OCI-LY7 (cell line): ENCODE data around the gene EMC6. TPM values are rescaled to one million over a fixed set of nuclear protein-coding genes. Genes with fewer than 3 reads are reported as not detected.

Experiments
- BruUV-seq: library from RNA; stranded (reverse); fragments of 400-500 nt; replicated peaks from 2 replicates; lab custom pipeline; 2021; lab: Mats Ljungman, UMichigan
- CTCF ChIA-PET: fragments of 300-600 bp; sonication (Branson Sonifier 250); formaldehyde crosslinking; loops from one replicate; lab custom pipeline; 2022; ENCODE audit warnings: antibody characterized with exemption; ENCODE audit not compliant: unreplicated experiment; lab: Charles Lee
- POLR2A ChIA-PET: fragments of 300-600 bp; sonication (Branson Sonifier 250); formaldehyde crosslinking; loops from one replicate; lab custom pipeline; 2022; ENCODE audit warnings: antibody characterized with exemption; lab: Charles Lee
- DNase-seq: peaks from one replicate; pipeline ENCODE4 v3.0.0-alpha.2; 2015; ENCODE audit warnings: low spot score
- H2AFZ ChIP-seq: fragments of 200-600 bp; sonication (generic), shearing (Covaris generic); 2 replicates; pipeline ENCODE4 v1.6.1; 2014; ENCODE audit warnings: mild to moderate bottlenecking, antibody characterized with exemption, low read length, moderate library complexity
- H3K27ac ChIP-seq: fragments of 200-600 bp; sonication (generic); 2 replicates; pipeline ENCODE4 v1.5.1; 2014; ENCODE audit warnings: mixed run types, low read depth, mild to moderate bottlenecking, moderate library complexity, low read length, inconsistent platforms; ENCODE audit not compliant: poor library complexity, severe bottlenecking
- H3K36me3 ChIP-seq: fragments of 200-600 bp; sonication (generic); 2 replicates; pipeline ENCODE4 v1.6.1; 2014; ENCODE audit warnings: mild to moderate bottlenecking, antibody characterized with exemption, low read length, moderate library complexity, mixed read lengths; ENCODE audit not compliant: insufficient read depth
- H3K4me1 ChIP-seq: fragments of 200-600 bp; sonication (generic); 2 replicates; pipeline ENCODE4 v1.5.1; 2014; ENCODE audit warnings: mild to moderate bottlenecking, low read length; ENCODE audit not compliant: insufficient read depth, poor library complexity, severe bottlenecking
- H3K4me2 ChIP-seq: fragments of 200-600 bp; sonication (generic); 2 replicates; pipeline ENCODE4 v1.6.1; 2014; ENCODE audit warnings: mild to moderate bottlenecking, low read length
- H3K4me3 ChIP-seq: fragments of 200-600 bp; sonication (generic); 2 replicates; pipeline ENCODE4 v1.5.1; 2014; ENCODE audit warnings: mild to moderate bottlenecking, low read depth, low read length; ENCODE audit not compliant: poor library complexity, severe bottlenecking
- H3K79me2 ChIP-seq: fragments of 200-600 bp; sonication (generic); 2 replicates; pipeline ENCODE4 v1.6.1; 2016; ENCODE audit warnings: low read depth, mild to moderate bottlenecking, low read length, moderate library complexity, mixed read lengths; ENCODE audit not compliant: insufficient read depth
- H3K9me2 ChIP-seq: fragments of 200-600 bp; sonication (generic); 2 replicates; pipeline ENCODE4 v1.6.1; 2016; ENCODE audit warnings: mild to moderate bottlenecking, low read length, mixed read lengths; ENCODE audit not compliant: insufficient read depth
- H3K9me3 ChIP-seq: fragments of 200-600 bp; sonication (generic); 2 replicates; pipeline ENCODE4 v1.6.1; 2014; ENCODE audit warnings: mild to moderate bottlenecking, mixed run types, low read length, mixed read lengths
- H4K20me1 ChIP-seq: fragments of 200-600 bp; sonication (generic); 2 replicates; pipeline ENCODE4 v1.6.1; 2014; ENCODE audit warnings: mild to moderate bottlenecking, antibody characterized with exemption, low read length, moderate library complexity, mixed read lengths; ENCODE audit not compliant: insufficient read depth
- EZH2phosphoT487 ChIP-seq: fragments of 200-600 bp; sonication (generic); IDR thresholded peaks from 2 replicates; pipeline ENCODE4 v1.6.1; 2018; ENCODE audit warnings: low read depth, borderline replicate concordance, mild to moderate bottlenecking, mixed run types, antibody characterized with exemption, low read length, moderate library complexity, mixed read lengths
- intact Hi-C: fragments of 100-400 bp; cut with micrococcal nuclease; formaldehyde crosslinking; loops from one replicate; pipeline ENCODE4 v1.10.0; 2022; ENCODE audit not compliant: unreplicated experiment
- total RNA-seq, 2 experiments: library from RNA; depleted of rRNA in 1 of 2; stranded (reverse); fragments of >200 nt in 1 of 2; shearing (Covaris generic) in 1 of 2; gene quantifications; 2 replicates each; pipeline ENCODE4 v1.2.3, GENCODE V29; 2014 to 2022
- TF ChIP-seq, protein P1 (sequence below): fragments of 200-600 bp; sonication (generic); conservative IDR thresholded peaks from 2 replicates; pipeline ENCODE4 v1.5.1; 2014; ENCODE audit warnings: mild to moderate bottlenecking, antibody characterized with exemption, low read length, moderate library complexity, mixed read lengths

Gene EMC6
- total RNA-seq, 2 experiments from 2014 or later, result 36.0 to 54.6 TPM

DNA sequence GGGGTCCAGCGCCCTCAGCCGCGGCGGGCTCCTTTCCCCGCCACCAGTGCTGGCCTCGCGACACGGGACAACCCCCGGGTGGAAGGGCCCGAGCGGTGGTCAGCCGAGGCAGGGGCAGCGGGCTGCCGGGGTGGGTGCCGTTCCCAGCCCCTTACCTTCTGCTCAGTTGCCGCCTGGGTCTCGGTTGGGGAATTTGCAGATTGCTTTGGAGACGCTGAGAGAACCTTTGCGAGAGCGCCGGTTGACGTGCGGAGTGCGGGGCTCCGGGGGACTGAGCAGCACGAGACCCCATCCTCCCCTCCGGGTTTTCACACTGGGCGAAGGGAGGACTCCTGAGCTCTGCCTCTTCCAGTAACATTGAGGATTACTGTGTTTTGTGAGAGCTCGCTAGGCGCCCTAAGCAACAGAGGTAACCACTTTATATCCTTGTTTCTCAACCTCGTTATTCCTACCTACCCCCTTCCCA is 31.7 kb upstream of the EMC6 start:
- no peaks in the 10 kb centered on the region; the same call in 1 of the 2 replicates for H3K79me2 ChIP-seq
- H3K4me3 ChIP-seq, result peak overlapping the region; percentile 90
- H2AFZ ChIP-seq, result peak overlapping the region; percentile 40; the same call in 1 of the 2 replicates
- BruUV-seq, result no TSS peak
- ChIA-PET POLR2A (interaction anchor here (0.6 to 1.3 kb wide), 5 partner anchors 9 to 616 kb away, joined by 3 to 5 read pairs (median 4); no protein-coding TSS in a partner anchor), CTCF (interaction anchor here (0.6 to 0.8 kb wide), 2 partner anchors 34 to 72 kb away, joined by 4 read pairs; no protein-coding TSS in a partner anchor)
- peaks cover 13% of the 10 kb centered on the region for H3K4me1 ChIP-seq
- H4K20me1 ChIP-seq, result no peaks in the 10 kb centered on the region
- no peaks in the 10 kb centered on the region for H3K9me2 ChIP-seq
- H3K27ac ChIP-seq, result no peak overlapping the region
- H3K36me3 ChIP-seq, result peaks cover 4% of the 10 kb centered on the region; the same call in 1 of the 2 replicates
- intact Hi-C loops, result loop anchor here (1.0 kb wide), 1 partner anchor 79 kb away; no protein-coding TSS in a partner anchor
- peak overlapping the region; percentile 99 for H3K4me2 ChIP-seq
- TF ChIP-seq EZH2phosphoT487, result no peak
- TF ChIP-seq, protein P1, sequence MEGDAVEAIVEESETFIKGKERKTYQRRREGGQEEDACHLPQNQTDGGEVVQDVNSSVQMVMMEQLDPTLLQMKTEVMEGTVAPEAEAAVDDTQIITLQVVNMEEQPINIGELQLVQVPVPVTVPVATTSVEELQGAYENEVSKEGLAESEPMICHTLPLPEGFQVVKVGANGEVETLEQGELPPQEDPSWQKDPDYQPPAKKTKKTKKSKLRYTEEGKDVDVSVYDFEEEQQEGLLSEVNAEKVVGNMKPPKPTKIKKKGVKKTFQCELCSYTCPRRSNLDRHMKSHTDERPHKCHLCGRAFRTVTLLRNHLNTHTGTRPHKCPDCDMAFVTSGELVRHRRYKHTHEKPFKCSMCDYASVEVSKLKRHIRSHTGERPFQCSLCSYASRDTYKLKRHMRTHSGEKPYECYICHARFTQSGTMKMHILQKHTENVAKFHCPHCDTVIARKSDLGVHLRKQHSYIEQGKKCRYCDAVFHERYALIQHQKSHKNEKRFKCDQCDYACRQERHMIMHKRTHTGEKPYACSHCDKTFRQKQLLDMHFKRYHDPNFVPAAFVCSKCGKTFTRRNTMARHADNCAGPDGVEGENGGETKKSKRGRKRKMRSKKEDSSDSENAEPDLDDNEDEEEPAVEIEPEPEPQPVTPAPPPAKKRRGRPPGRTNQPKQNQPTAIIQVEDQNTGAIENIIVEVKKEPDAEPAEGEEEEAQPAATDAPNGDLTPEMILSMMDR, result no peak
- no peak for DNase-seq
- H3K9me3 ChIP-seq, result no peaks in the 10 kb centered on the region

DNA sequence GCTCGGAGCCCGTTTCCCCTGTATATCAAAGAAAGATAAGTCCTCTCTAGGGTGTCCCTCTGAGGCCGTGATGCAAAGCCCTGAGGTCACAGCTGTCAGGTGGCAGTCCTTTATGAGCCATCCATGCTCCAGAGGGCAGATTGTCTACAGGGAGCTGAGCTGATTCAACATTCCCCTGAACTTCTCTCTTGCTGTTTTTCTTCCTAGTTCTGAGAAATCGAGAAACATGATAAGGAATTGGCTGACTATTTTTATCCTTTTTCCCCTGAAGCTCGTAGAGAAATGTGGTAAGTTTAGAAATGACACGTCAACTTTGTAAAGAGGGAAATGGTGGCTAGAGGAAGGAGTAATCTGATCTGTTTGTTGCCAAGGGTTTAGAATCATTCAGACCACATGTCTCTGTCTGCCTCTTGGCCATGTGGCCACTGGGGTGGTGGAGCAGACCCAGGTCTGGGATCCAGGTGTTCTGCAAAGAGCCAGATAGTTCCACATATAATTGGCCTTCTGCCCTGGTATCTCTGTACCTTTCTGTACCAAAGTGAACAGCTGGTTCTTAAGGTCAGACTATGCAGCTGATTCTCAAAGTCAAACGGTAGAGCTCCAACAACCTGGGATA is 28.5 kb upstream of the EMC6 start:
- H3K4me3 ChIP-seq, result no peak overlapping the region
- DNase-seq, result peak; percentile 51

More for the DNA sequence above, 28.5 kb upstream of the EMC6 start:
- ChIA-PET CTCF (no interaction called here), POLR2A (interaction anchor here (0.6 kb wide), 1 partner anchor 46 kb away, joined by 9 read pairs; no protein-coding TSS in a partner anchor)
- peaks cover 17% of the 10 kb centered on the region for H3K4me1 ChIP-seq
- intact Hi-C loops, result no loop called here
- no peaks in the 10 kb centered on the region for H3K9me2 ChIP-seq
- peak overlapping the region; percentile 28; the same call in 1 of the 2 replicates for H3K4me2 ChIP-seq
- H4K20me1 ChIP-seq, result no peaks in the 10 kb centered on the region
- no peaks in the 10 kb centered on the region; the same call in 1 of the 2 replicates for H3K79me2 ChIP-seq
- TSS peak; percentile 49 for BruUV-seq
- no peaks in the 10 kb centered on the region for H3K36me3 ChIP-seq
- H2AFZ ChIP-seq, result no peak overlapping the region
- peak overlapping the region; percentile 30 for H3K27ac ChIP-seq
- no peaks in the 10 kb centered on the region for H3K9me3 ChIP-seq
- TF ChIP-seq, protein P1, result peak; percentile 28; the same call in 1 of the 2 replicates
- no peak for TF ChIP-seq EZH2phosphoT487
